K562 (cell line): ENCODE results near the gene CCT7. TPM values are rescaled to one million over a fixed set of nuclear protein-coding genes. Genes with fewer than 3 reads are reported as not detected.
A peak's percentile ranks its signal among the peaks of the same experiment; 100 is the strongest.

ENCODE experiments used
- BRD9 ChIP-seq: fragments of 450-650 bp; IDR thresholded peaks from 2 replicates; pipeline ENCODE4 v1.6.1; 2018; ENCODE audit warnings: low read depth; ENCODE audit not compliant: partially characterized antibody
- CHD2 ChIP-seq: IDR thresholded peaks from 2 replicates; pipeline ENCODE4 v1.6.1; 2011; ENCODE audit warnings: low read depth, low read length
- CSDE1 ChIP-seq, 2 experiments: fragments of 450-650 bp; IDR thresholded peaks; 2 replicates each; pipeline ENCODE4 v1.6.1; 2016; ENCODE audit warnings: mild to moderate bottlenecking in 1 of 2
- ERF ChIP-seq: fragments of 450-650 bp; formaldehyde crosslinking; IDR thresholded peaks from 2 replicates; pipeline ENCODE4 v1.4.0; 2020; ENCODE audit warnings: mild to moderate bottlenecking, mixed read lengths
- FOXA1 ChIP-seq: fragments of 450-650 bp; IDR thresholded peaks from 2 replicates; pipeline ENCODE4 v1.6.1; 2016; ENCODE audit warnings: mild to moderate bottlenecking, borderline replicate concordance
- FOXK2 ChIP-seq, 2 experiments: fragments of 450-650 bp; IDR thresholded peaks in 1 of 2; conservative IDR thresholded peaks in 1 of 2; 2 replicates each; pipeline ENCODE4 v1.6.1; 2016; ENCODE audit warnings: low read depth in 2 of 2, mild to moderate bottlenecking in 1 of 2
- HEY1 ChIP-seq: fragments of 250-450 bp; sonication (Bioruptor Pico); IDR thresholded peaks from 2 replicates; pipeline ENCODE4 v1.5.0; 2020; ENCODE audit warnings: mild to moderate bottlenecking, moderate library complexity, borderline replicate concordance
- NCOA4 ChIP-seq: fragments of 450-650 bp; IDR thresholded peaks from 2 replicates; pipeline ENCODE4 v1.6.1; 2018; ENCODE audit warnings: mild to moderate bottlenecking; ENCODE audit not compliant: partially characterized antibody
- SREBF2 ChIP-seq: sonication (generic); formaldehyde crosslinking; IDR thresholded peaks from 2 replicates; pipeline ENCODE4 v1.4.0; 2020; ENCODE audit warnings: mild to moderate bottlenecking, missing genetic modification reagents
- TCF7 ChIP-seq: sonication (generic); IDR thresholded peaks from 2 replicates; pipeline ENCODE4 v1.6.1; 2016; ENCODE audit warnings: antibody characterized with exemption, borderline replicate concordance
- XRCC3 ChIP-seq: fragments of 450-650 bp; IDR thresholded peaks from 2 replicates; pipeline ENCODE4 v1.6.1; 2017; ENCODE audit warnings: mild to moderate bottlenecking, moderate library complexity
- ZKSCAN1 ChIP-seq: fragments of 150-350 bp; IDR thresholded peaks from 2 replicates; pipeline ENCODE4 v1.6.1; 2016; ENCODE audit warnings: low read depth, low read length
- ZNF23 ChIP-seq: fragments of 250-450 bp; sonication (Bioruptor Pico); IDR thresholded peaks from 2 replicates; pipeline ENCODE4 v1.4.0; 2020; ENCODE audit warnings: mild to moderate bottlenecking
- ZNF717 ChIP-seq: fragments of 250-450 bp; sonication (Bioruptor Pico); IDR thresholded peaks from 2 replicates; pipeline ENCODE4 v1.5.0; 2021
- ZNF79 ChIP-seq: fragments of 250-450 bp; sonication (Bioruptor Pico); IDR thresholded peaks from 2 replicates; pipeline ENCODE4 v1.4.0; 2020; ENCODE audit warnings: low read depth, mild to moderate bottlenecking, moderate library complexity
- ZZZ3 ChIP-seq: fragments of 450-650 bp; IDR thresholded peaks from 2 replicates; pipeline ENCODE4 v1.6.1; 2016; ENCODE audit warnings: antibody characterized with exemption, mild to moderate bottlenecking, moderate library complexity
- polyA plus RNA-seq, 8 experiments: library from polyadenylated mRNA; depleted of rRNA in 4 of 8; stranded (reverse) in 5 of 8; unstranded in 3 of 8; fragments of >200 nt; fragmentation: Nextera tagmentation in 2 of 8; fragmentation: Illumina TruSeq in 1 of 8; extraction: Ambion mirVana in 2 of 8; extraction: Trizol in 1 of 8; gene quantifications; 2 replicates each; pipeline versions ENCODE4 v1.2.1 to v1.2.3, GENCODE V29; 2011 to 2014; ENCODE audit warnings: inconsistent platforms in 1 of 8, missing spikeins in 1 of 8
- total RNA-seq, 7 experiments: library from RNA; depleted of rRNA in 6 of 7; stranded (reverse); fragments of >200 nt in 6 of 7; fragmentation: Illumina TruSeq in 2 of 7; extraction: Trizol in 2 of 7; gene quantifications; 2 replicates each; pipeline versions ENCODE4 v1.2.1 to v1.2.3, GENCODE V29; 2011 to 2021; ENCODE audit warnings: low replicate concordance in 1 of 7
- TF ChIP-seq, protein P1 (sequence below): sonication (generic); formaldehyde crosslinking; IDR thresholded peaks from 2 replicates; pipeline ENCODE4 v1.8.1; 2022; ENCODE audit warnings: missing genetic modification reagents
- TF ChIP-seq, protein P2 (sequence below): sonication (generic); formaldehyde crosslinking; IDR thresholded peaks from 2 replicates; pipeline ENCODE4 v1.5.0; 2020; ENCODE audit warnings: missing genetic modification reagents
- TF ChIP-seq, protein P3 (sequence below): sonication (generic); formaldehyde crosslinking; IDR thresholded peaks from 2 replicates; pipeline ENCODE4 v1.8.0; 2022; ENCODE audit warnings: mild to moderate bottlenecking, missing genetic modification reagents
- TF ChIP-seq, protein P4 (sequence below): sonication (generic); formaldehyde crosslinking; IDR thresholded peaks from 2 replicates; pipeline ENCODE4 v1.8.1; 2022; ENCODE audit warnings: missing genetic modification reagents
- TF ChIP-seq, protein P5 (sequence below): fragments of 250-450 bp; sonication (Bioruptor Pico); IDR thresholded peaks from 2 replicates; pipeline ENCODE4 v1.4.0; 2020; ENCODE audit warnings: mild to moderate bottlenecking, moderate library complexity

The CCT7 gene
- total and polyA plus RNA-seq, 9 of the 15 experiments (the other 6 are each of a cell fraction or from before 2014, with no cell fraction given): 326 to 856 (median 638) TPM

DNA sequence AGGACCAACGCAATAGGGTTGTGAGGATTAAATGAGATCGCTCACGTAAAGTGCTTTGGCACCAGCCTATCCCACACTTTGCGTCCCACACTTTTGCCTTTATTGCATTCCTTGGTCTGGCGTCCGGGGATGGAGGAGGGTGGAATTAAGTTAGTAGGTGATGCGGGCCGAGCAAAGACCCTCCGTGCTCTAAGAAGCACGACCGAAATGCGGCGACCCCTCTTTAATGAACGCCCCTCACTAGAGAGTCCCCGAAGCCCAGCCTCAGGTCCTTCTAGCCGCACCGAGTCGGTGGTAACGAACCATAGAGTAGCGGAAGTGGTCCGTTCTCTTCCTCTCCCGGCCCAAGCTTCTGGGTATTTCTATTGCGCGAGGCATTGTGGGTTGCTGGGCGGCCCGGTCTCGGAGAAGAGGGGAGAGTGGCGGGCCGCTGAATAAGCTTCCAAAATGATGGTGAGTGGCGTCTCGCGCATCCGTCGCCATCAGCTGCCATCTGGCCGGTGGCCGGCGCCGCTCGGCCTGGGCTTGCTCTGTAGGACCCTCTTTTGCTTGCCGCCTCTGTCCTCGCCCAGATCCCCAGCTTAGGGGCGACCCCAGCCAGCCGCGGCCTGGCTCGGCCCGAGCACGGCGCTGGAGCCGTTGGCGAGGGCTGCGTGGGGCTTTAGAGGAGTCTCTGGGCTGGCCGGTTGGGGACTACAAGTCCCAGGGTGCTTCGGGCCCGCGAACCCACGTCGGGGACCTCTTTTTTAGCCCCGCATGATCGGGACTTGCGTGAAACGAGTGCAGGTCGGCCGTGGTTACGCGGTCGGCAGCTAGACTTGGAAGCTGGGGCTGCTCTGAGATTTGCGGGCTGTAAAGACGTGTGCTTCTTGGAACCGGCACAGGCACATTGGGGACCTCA is at the start of gene CCT7 (continued):
- TF ChIP-seq, protein P1, sequence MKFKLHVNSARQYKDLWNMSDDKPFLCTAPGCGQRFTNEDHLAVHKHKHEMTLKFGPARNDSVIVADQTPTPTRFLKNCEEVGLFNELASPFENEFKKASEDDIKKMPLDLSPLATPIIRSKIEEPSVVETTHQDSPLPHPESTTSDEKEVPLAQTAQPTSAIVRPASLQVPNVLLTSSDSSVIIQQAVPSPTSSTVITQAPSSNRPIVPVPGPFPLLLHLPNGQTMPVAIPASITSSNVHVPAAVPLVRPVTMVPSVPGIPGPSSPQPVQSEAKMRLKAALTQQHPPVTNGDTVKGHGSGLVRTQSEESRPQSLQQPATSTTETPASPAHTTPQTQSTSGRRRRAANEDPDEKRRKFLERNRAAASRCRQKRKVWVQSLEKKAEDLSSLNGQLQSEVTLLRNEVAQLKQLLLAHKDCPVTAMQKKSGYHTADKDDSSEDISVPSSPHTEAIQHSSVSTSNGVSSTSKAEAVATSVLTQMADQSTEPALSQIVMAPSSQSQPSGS (CRISPR knock-in tag): no peak
- TF ChIP-seq HEY1 (CRISPR knock-in tag): no peak
- TF ChIP-seq ZNF79 (CRISPR knock-in tag): no peak
- peak; percentile 49; the same call in 1 of the 2 replicates for TF ChIP-seq ZKSCAN1
- TF ChIP-seq, protein P2, sequence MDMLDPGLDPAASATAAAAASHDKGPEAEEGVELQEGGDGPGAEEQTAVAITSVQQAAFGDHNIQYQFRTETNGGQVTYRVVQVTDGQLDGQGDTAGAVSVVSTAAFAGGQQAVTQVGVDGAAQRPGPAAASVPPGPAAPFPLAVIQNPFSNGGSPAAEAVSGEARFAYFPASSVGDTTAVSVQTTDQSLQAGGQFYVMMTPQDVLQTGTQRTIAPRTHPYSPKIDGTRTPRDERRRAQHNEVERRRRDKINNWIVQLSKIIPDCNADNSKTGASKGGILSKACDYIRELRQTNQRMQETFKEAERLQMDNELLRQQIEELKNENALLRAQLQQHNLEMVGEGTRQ (CRISPR knock-in tag): no peak
- TF ChIP-seq, protein P3, sequence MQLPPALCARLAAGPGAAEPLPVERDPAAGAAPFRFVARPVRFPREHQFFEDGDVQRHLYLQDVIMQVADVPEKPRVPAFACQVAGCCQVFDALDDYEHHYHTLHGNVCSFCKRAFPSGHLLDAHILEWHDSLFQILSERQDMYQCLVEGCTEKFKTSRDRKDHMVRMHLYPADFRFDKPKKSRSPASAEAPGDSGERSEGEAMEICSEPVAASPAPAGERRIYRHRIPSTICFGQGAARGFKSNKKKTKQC: peak; percentile 17; the same call in 1 of the 2 replicates
- TF ChIP-seq, protein P4, sequence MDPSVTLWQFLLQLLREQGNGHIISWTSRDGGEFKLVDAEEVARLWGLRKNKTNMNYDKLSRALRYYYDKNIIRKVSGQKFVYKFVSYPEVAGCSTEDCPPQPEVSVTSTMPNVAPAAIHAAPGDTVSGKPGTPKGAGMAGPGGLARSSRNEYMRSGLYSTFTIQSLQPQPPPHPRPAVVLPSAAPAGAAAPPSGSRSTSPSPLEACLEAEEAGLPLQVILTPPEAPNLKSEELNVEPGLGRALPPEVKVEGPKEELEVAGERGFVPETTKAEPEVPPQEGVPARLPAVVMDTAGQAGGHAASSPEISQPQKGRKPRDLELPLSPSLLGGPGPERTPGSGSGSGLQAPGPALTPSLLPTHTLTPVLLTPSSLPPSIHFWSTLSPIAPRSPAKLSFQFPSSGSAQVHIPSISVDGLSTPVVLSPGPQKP (CRISPR knock-in tag): no peak
- TF ChIP-seq NCOA4: no peak
- no peak for TF ChIP-seq ZNF23 (CRISPR knock-in tag)
- TF ChIP-seq TCF7: no peak
- no peak for TF ChIP-seq SREBF2 (CRISPR knock-in tag)
- no peak for TF ChIP-seq CSDE1 (IDR thresholded peaks at IDR 0.05)
- peak; percentile 65 to 69 for TF ChIP-seq FOXK2 (conservative IDR thresholded peaks at IDR 0.05 in 1 of 2, IDR thresholded peaks at IDR 0.05 in 1 of 2; ENCODE audit: low read depth in 2 of 2)
- TF ChIP-seq BRD9: peak; percentile 97
- no peak for TF ChIP-seq ERF (CRISPR knock-in tag)
- TF ChIP-seq ZZZ3: peak; percentile 99
- TF ChIP-seq CHD2: no peak
- TF ChIP-seq XRCC3: no peak
- TF ChIP-seq FOXA1: no peak
- TF ChIP-seq ZNF717: no peak
- TF ChIP-seq, protein P5, sequence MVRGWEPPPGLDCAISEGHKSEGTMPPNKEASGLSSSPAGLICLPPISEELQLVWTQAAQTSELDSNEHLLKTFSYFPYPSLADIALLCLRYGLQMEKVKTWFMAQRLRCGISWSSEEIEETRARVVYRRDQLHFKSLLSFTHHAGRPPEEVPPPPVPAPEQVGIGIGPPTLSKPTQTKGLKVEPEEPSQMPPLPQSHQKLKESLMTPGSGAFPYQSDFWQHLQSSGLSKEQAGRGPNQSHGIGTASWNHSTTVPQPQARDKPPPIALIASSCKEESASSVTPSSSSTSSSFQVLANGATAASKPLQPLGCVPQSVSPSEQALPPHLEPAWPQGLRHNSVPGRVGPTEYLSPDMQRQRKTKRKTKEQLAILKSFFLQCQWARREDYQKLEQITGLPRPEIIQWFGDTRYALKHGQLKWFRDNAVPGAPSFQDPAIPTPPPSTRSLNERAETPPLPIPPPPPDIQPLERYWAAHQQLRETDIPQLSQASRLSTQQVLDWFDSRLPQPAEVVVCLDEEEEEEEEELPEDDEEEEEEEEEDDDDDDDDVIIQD (CRISPR knock-in tag): no peak
